Measurements from ENCODE around the gene RLF. TPM values are rescaled to one million over a fixed set of nuclear protein-coding genes. Genes with fewer than 3 reads are reported as not detected.

RLF gene
- total RNA-seq, 1 experiment from 2014 or later: 15.7 TPM

- in situ Hi-C loops (cut with HindIII; ENCODE audit: low pct_unique_long_range_greater_than_20kb, low sequenced_read_pairs): no loop called here
- Histone ChIP-seq H3K27ac (ENCODE audit: low read length) (no peak overlapping the region), H3K4me3 (ENCODE audit: low read depth in 2 of 2, low read length in 2 of 2) (no peak overlapping the region), H3K27me3 (ENCODE audit: control insufficient read depth, insufficient read depth, low read length) (no peaks in the 10 kb centered on the region), H3K4me1 (ENCODE audit: control insufficient read depth, insufficient read depth, low read length) (peaks cover 1% of the 10 kb centered on the region), H3K9me3 (ENCODE audit: control insufficient read depth, insufficient read depth, low read depth, low read length) (no peaks in the 10 kb centered on the region), H3K36me3 (ENCODE audit: control insufficient read depth, insufficient read depth, low read length) (peaks cover 2% of the 10 kb centered on the region; the same call in 1 of the 2 replicates)
- no peak for TF ChIP-seq REST (IDR thresholded peaks at IDR 0.05; ENCODE audit: insufficient read depth in 1 of 2, low read depth in 2 of 2, low read length in 1 of 2)
- no peak for TF ChIP-seq TCF7L2 (IDR thresholded peaks at IDR 0.05; ENCODE audit: low read depth, low read length)
- TF ChIP-seq, protein P1, sequence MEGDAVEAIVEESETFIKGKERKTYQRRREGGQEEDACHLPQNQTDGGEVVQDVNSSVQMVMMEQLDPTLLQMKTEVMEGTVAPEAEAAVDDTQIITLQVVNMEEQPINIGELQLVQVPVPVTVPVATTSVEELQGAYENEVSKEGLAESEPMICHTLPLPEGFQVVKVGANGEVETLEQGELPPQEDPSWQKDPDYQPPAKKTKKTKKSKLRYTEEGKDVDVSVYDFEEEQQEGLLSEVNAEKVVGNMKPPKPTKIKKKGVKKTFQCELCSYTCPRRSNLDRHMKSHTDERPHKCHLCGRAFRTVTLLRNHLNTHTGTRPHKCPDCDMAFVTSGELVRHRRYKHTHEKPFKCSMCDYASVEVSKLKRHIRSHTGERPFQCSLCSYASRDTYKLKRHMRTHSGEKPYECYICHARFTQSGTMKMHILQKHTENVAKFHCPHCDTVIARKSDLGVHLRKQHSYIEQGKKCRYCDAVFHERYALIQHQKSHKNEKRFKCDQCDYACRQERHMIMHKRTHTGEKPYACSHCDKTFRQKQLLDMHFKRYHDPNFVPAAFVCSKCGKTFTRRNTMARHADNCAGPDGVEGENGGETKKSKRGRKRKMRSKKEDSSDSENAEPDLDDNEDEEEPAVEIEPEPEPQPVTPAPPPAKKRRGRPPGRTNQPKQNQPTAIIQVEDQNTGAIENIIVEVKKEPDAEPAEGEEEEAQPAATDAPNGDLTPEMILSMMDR (IDR thresholded peaks at IDR 0.05): no peak
- TF ChIP-seq POLR2AphosphoS5 (IDR thresholded peaks at IDR 0.05; ENCODE audit: low read depth, low read length): no peak
- no peak for TF ChIP-seq SIN3A (IDR thresholded peaks at IDR 0.05; ENCODE audit: borderline replicate concordance, insufficient read depth, low read depth, low read length)
- ChIA-PET CTCF (no interaction called here), POLR2A (no interaction called here)
- BruUV-seq (replicated peaks): no TSS peak
- DNase-seq (ENCODE audit: low read depth, low spot score) (no peak), ATAC-seq (no peak)
- intact Hi-C loops (cut with micrococcal nuclease; ENCODE audit: unreplicated experiment): loop anchor here (10.0 kb wide), 2 partner anchors 57 to 87 kb away; partner anchors contain the start of gene RLF
Observed at GRCh38 chr1:40251456-40251855, 90.3 kb downstream of the RLF start.

DNA sequence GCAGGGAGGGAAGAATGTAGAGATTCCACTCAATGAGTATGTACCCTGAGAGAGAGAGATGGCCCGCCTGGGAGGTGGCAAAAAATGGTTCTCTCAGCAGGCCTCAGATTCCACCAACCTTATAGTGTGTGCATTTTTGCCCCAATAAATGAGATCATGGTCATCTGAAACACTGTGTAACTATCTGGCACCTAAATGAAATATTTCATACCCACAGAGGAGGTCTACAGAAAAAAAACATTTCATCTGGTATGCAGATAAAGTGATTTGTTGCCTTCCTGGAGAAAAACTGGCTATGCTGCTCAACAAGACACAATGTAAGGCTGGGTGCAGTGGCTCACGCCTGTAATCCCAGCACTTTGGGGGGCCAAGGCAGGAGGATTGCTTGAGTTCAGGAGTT is 91.4 kb downstream of the RLF start:
- H3K27ac ChIP-seq (ENCODE audit: low read length): no peak overlapping the region
- ChIA-PET CTCF (no interaction called here), POLR2A (no interaction called here)
- H3K36me3 ChIP-seq (ENCODE audit: control insufficient read depth, insufficient read depth, low read length): peaks cover 6% of the 10 kb centered on the region; the same call in 1 of the 2 replicates
- in situ Hi-C loops (cut with HindIII; ENCODE audit: low pct_unique_long_range_greater_than_20kb, low sequenced_read_pairs) (no loop called here), intact Hi-C loops (cut with micrococcal nuclease; ENCODE audit: unreplicated experiment) (loop anchor here (10.0 kb wide), 2 partner anchors 58 to 88 kb away; partner anchors contain the start of gene RLF)
- DNase-seq (ENCODE audit: low read depth, low spot score) (no peak), ATAC-seq (no peak)
- no TSS peak for BruUV-seq (replicated peaks)
- H3K4me1 ChIP-seq (ENCODE audit: control insufficient read depth, insufficient read depth, low read length): peaks cover 6% of the 10 kb centered on the region
- H3K9me3 ChIP-seq (ENCODE audit: control insufficient read depth, insufficient read depth, low read depth, low read length): no peaks in the 10 kb centered on the region
- H3K27me3 ChIP-seq (ENCODE audit: control insufficient read depth, insufficient read depth, low read length): no peaks in the 10 kb centered on the region
- no peak overlapping the region for H3K4me3 ChIP-seq (ENCODE audit: low read depth in 2 of 2, low read length in 2 of 2)
- TF ChIP-seq REST (IDR thresholded peaks at IDR 0.05; ENCODE audit: insufficient read depth in 1 of 2, low read depth in 2 of 2, low read length in 1 of 2) (no peak), TCF7L2 (IDR thresholded peaks at IDR 0.05; ENCODE audit: low read depth, low read length) (no peak)
